Measurements from ENCODE around the gene GPX7. TPM values are rescaled to one million over a fixed set of nuclear protein-coding genes. Genes with fewer than 3 reads are reported as not detected.
A peak's percentile ranks its signal among the peaks of the same experiment; 100 is the strongest.

Gene GPX7
- total RNA-seq, 2 experiments from 2014 or later = 11.7 to 12.5 TPM

GRCh38 chr1:52588535-52588934 is 13.6 kb upstream of the GPX7 start:
- ChIA-PET POLR2A (no interaction called here), CTCF (interaction anchor here (1.0 kb wide), 1 partner anchor 10 kb away, joined by 4 read pairs; no protein-coding TSS in a partner anchor)
- peak in 1 of 14 experiments; percentile 8 for DNase-seq
- Mint-ChIP-seq H3K4me1 (ENCODE audit: low read depth) (no peaks in the 10 kb centered on the region), H3K27me3 (no peaks in the 10 kb centered on the region), H3K9me3 (no peaks in the 10 kb centered on the region), H3K27ac (no peak overlapping the region), H3K36me3 (ENCODE audit: low read depth) (no peaks in the 10 kb centered on the region), H3K4me3 (no peak overlapping the region)
- intact Hi-C loops (cut with DNase I, micrococcal nuclease) = no loop called here
- no peak for ATAC-seq (ENCODE audit: poor library complexity)
- Histone ChIP-seq H3K36me3 (ENCODE audit: insufficient read depth, low read length) (no peaks in the 10 kb centered on the region), H3K9me3 (ENCODE audit: control insufficient read depth in 1 of 2, insufficient read depth in 1 of 2, low read length in 2 of 2) (no peaks in the 10 kb centered on the region), H3K4me3 (ENCODE audit: low read length) (no peak overlapping the region), H3K4me1 (ENCODE audit: insufficient read depth, low read length) (no peaks in the 10 kb centered on the region), H3K27ac (ENCODE audit: low read depth in 1 of 2, low read length in 2 of 2) (no peak overlapping the region), H3K27me3 (ENCODE audit: control insufficient read depth in 1 of 2, insufficient read depth in 2 of 2, low read length in 2 of 2) (no peaks in the 10 kb centered on the region)
- no peak for TF ChIP-seq CTCF (IDR thresholded peaks at IDR 0.05)

GRCh38 chr1:52590266-52590665 is 11.9 kb upstream of the GPX7 start:
- H3K9me3 ChIP-seq (ENCODE audit: control insufficient read depth in 1 of 2, insufficient read depth in 1 of 2, low read length in 2 of 2) = no peaks in the 10 kb centered on the region
- H3K27me3 Mint-ChIP-seq = no peaks in the 10 kb centered on the region
- H3K4me1 ChIP-seq (ENCODE audit: insufficient read depth, low read length) = no peaks in the 10 kb centered on the region
- no peaks in the 10 kb centered on the region for H3K9me3 Mint-ChIP-seq
- TF ChIP-seq CTCF (IDR thresholded peaks at IDR 0.05) = no peak
- no peak overlapping the region for H3K4me3 Mint-ChIP-seq
- no peaks in the 10 kb centered on the region for H3K36me3 ChIP-seq (ENCODE audit: insufficient read depth, low read length)
- intact Hi-C loops (cut with DNase I, micrococcal nuclease) = loop anchor here in 1 of 2 experiments (10.0 kb wide), 1 partner anchor 195 kb away; no protein-coding TSS in a partner anchor
- no peak overlapping the region for H3K27ac Mint-ChIP-seq
- no peaks in the 10 kb centered on the region for H3K4me1 Mint-ChIP-seq (ENCODE audit: low read depth)
- no peak overlapping the region for H3K27ac ChIP-seq (ENCODE audit: low read depth in 1 of 2, low read length in 2 of 2)
- ChIA-PET CTCF (no interaction called here), POLR2A (no interaction called here)
- no peaks in the 10 kb centered on the region for H3K36me3 Mint-ChIP-seq (ENCODE audit: low read depth)
- H3K4me3 ChIP-seq (ENCODE audit: low read length) = no peak overlapping the region
- DNase-seq (no peak), ATAC-seq (ENCODE audit: poor library complexity) (no peak)
- no peaks in the 10 kb centered on the region for H3K27me3 ChIP-seq (ENCODE audit: control insufficient read depth in 1 of 2, insufficient read depth in 2 of 2, low read length in 2 of 2)

- intact Hi-C loops (cut with DNase I, micrococcal nuclease) = loop anchor here in 1 of 2 experiments (10.0 kb wide), 1 partner anchor 192 kb away; no protein-coding TSS in a partner anchor
- TF ChIP-seq CTCF (IDR thresholded peaks at IDR 0.05) = no peak
- CTCF ChIA-PET = no interaction called here
- no peaks in the 10 kb centered on the region for H3K36me3 Mint-ChIP-seq (ENCODE audit: low read depth)
- no peak overlapping the region for H3K4me3 Mint-ChIP-seq
- H3K9me3 Mint-ChIP-seq = no peaks in the 10 kb centered on the region
- H3K27ac ChIP-seq (ENCODE audit: low read depth in 1 of 2, low read length in 2 of 2) = no peak overlapping the region
- H3K9me3 ChIP-seq (ENCODE audit: control insufficient read depth in 1 of 2, insufficient read depth in 1 of 2, low read length in 2 of 2) = no peaks in the 10 kb centered on the region
- DNase-seq = no peak
- H3K27ac Mint-ChIP-seq = no peak overlapping the region
- no peaks in the 10 kb centered on the region for H3K27me3 Mint-ChIP-seq
- no peaks in the 10 kb centered on the region for H3K4me1 ChIP-seq (ENCODE audit: insufficient read depth, low read length)
- POLR2A ChIA-PET = interaction anchor here (0.6 kb wide), 1 partner anchor 93 kb away, joined by 3 read pairs; no protein-coding TSS in a partner anchor
- no peaks in the 10 kb centered on the region for H3K36me3 ChIP-seq (ENCODE audit: insufficient read depth, low read length)
- no peak overlapping the region for H3K4me3 ChIP-seq (ENCODE audit: low read length)
- H3K4me1 Mint-ChIP-seq (ENCODE audit: low read depth) = no peaks in the 10 kb centered on the region
- no peak for ATAC-seq (ENCODE audit: poor library complexity)
- H3K27me3 ChIP-seq (ENCODE audit: control insufficient read depth in 1 of 2, insufficient read depth in 2 of 2, low read length in 2 of 2) = no peaks in the 10 kb centered on the region
Observed at GRCh38 chr1:52592637-52593323, 9.4 kb upstream of the GPX7 start.

Data from CD4-positive, alpha-beta T cell (primary cell).